Tibial nerve (tissue), 4 donors: Measurements from ENCODE around the gene XRCC4. TPM values are rescaled to one million over a fixed set of nuclear protein-coding genes. Genes with fewer than 3 reads are reported as not detected.

Experiments
- DNase-seq, 2 donors: peaks; one replicate each; pipeline ENCODE4 v3.0.0-alpha.2; 2019; ENCODE audit warnings: low spot score in 2 of 2
- H3K27ac ChIP-seq, 4 donors: fragments of 200-600 bp; sonication (generic) in 3 of 4; one replicate each; pipeline ENCODE4 v1.5.1; 2017 to 2019; ENCODE audit warnings: mild to moderate bottlenecking in 1 of 4
- H3K27me3 ChIP-seq, 2 donors: fragments of 200-600 bp; sonication (generic) in 1 of 2; one replicate each; pipeline versions ENCODE4 v1.5.1 to v1.6.0; 2017 to 2019
- H3K36me3 ChIP-seq, 3 donors: fragments of 200-600 bp; sonication (generic); one replicate each; pipeline ENCODE4 v1.5.1; 2018 to 2019
- H3K4me1 ChIP-seq, 4 donors: fragments of 200-600 bp; sonication (generic) in 3 of 4; one replicate each; pipeline ENCODE4 v1.5.1; 2017 to 2019
- H3K4me3 ChIP-seq, 4 donors: fragments of 200-600 bp; sonication (generic) in 3 of 4; one replicate each; pipeline ENCODE4 v1.5.1; 2017 to 2019; ENCODE audit warnings: mild to moderate bottlenecking in 1 of 4, moderate library complexity in 1 of 4
- H3K9me3 ChIP-seq, 4 donors: fragments of 200-600 bp; sonication (generic) in 3 of 4; one replicate each; pipeline ENCODE4 v1.5.1; 2017 to 2019
- EP300 ChIP-seq, 2 donors: sonication (generic); formaldehyde crosslinking; IDR thresholded peaks; one replicate each; pipeline ENCODE4 v1.6.1; 2017; ENCODE audit warnings: antibody characterized with exemption in 2 of 2, mild to moderate bottlenecking in 1 of 2
- POLR2A ChIP-seq, 2 donors: fragments of 450-650 bp; IDR thresholded peaks; one replicate each; pipeline ENCODE4 v1.6.1; 2017; ENCODE audit warnings: antibody characterized with exemption in 2 of 2, mild to moderate bottlenecking in 2 of 2, moderate library complexity in 2 of 2
- WGBS, 2 donors: methylation state at CpG; one replicate each; pipeline ENCODE4 v1.1.5; 2018; 5-methylcytosine and 5-hydroxymethylcytosine counted together
- total RNA-seq, 4 donors: library from RNA; depleted of rRNA; stranded (reverse); fragments of >200 nt; gene quantifications; one replicate each; pipeline ENCODE4 v1.1.0, GENCODE V29; 2016
- TF ChIP-seq, protein P1 (sequence below), 5 experiments: fragments of 200-600 bp in 3 of 5; fragments of 450-650 bp in 2 of 5; sonication (generic) in 3 of 5; IDR thresholded peaks; one replicate each; pipeline ENCODE4 v1.5.1; 2016 to 2019; ENCODE audit warnings: antibody characterized with exemption in 5 of 5, mild to moderate bottlenecking in 3 of 5, moderate library complexity in 2 of 5

The XRCC4 gene
- total RNA-seq, 4 donors from 2014 or later: 3.1 to 11.7 (median 8.2) TPM

DNA sequence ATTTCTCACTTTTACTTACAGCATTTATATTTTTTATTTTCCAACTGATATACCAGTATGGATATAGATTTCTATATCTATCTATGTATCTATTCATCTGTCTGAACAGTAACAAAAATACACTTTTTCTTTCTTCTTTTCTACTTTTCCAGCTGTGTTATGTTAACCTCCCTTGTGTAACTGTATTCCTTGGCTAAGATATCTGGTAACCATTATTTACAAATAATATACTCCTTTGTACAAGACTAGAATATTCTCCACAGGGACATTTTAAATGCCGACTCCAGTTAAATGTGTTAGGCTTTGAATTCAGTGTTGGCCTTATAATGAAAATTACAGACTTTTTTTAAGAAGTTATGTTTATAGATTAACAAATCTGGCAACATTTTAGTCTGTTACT lies 168.7 kb downstream of the XRCC4 start:
- no peak for TF ChIP-seq POLR2A (IDR thresholded peaks at IDR 0.05)
- TF ChIP-seq, protein P1, sequence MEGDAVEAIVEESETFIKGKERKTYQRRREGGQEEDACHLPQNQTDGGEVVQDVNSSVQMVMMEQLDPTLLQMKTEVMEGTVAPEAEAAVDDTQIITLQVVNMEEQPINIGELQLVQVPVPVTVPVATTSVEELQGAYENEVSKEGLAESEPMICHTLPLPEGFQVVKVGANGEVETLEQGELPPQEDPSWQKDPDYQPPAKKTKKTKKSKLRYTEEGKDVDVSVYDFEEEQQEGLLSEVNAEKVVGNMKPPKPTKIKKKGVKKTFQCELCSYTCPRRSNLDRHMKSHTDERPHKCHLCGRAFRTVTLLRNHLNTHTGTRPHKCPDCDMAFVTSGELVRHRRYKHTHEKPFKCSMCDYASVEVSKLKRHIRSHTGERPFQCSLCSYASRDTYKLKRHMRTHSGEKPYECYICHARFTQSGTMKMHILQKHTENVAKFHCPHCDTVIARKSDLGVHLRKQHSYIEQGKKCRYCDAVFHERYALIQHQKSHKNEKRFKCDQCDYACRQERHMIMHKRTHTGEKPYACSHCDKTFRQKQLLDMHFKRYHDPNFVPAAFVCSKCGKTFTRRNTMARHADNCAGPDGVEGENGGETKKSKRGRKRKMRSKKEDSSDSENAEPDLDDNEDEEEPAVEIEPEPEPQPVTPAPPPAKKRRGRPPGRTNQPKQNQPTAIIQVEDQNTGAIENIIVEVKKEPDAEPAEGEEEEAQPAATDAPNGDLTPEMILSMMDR (IDR thresholded peaks at IDR 0.05): no peak
- TF ChIP-seq EP300 (IDR thresholded peaks at IDR 0.05): no peak
- Histone ChIP-seq H3K9me3 (no peaks in the 10 kb centered on the region), H3K4me1 (no peaks in the 10 kb centered on the region), H3K27me3 (no peaks in the 10 kb centered on the region), H3K27ac (no peak overlapping the region), H3K36me3 (no peaks in the 10 kb centered on the region), H3K4me3 (no peak overlapping the region)
- WGBS, 2 donors: 26 to 28% methylated on average over 1 of the region's 1 CpG
- no peak for DNase-seq

- WGBS, 2 donors: 85 to 89% methylated on average over 4 of the region's 4 CpGs
- H3K9me3 ChIP-seq: no peaks in the 10 kb centered on the region
- no peaks in the 10 kb centered on the region for H3K27me3 ChIP-seq
- TF ChIP-seq EP300 (IDR thresholded peaks at IDR 0.05) (no peak), POLR2A (IDR thresholded peaks at IDR 0.05) (no peak)
- TF ChIP-seq, protein P1 (IDR thresholded peaks at IDR 0.05): no peak
- no peak overlapping the region for H3K27ac ChIP-seq
- no peak for DNase-seq
- no peak overlapping the region for H3K4me3 ChIP-seq
- H3K4me1 ChIP-seq: no peaks in the 10 kb centered on the region
- H3K36me3 ChIP-seq: no peaks in the 10 kb centered on the region
Measured at GRCh38 chr5:83249156-83249555, 171.8 kb downstream of the XRCC4 start.

- Histone ChIP-seq H3K4me1 (no peaks in the 10 kb centered on the region), H3K27me3 (no peaks in the 10 kb centered on the region), H3K36me3 (no peaks in the 10 kb centered on the region), H3K27ac (no peak overlapping the region), H3K4me3 (no peak overlapping the region), H3K9me3 (no peaks in the 10 kb centered on the region)
- WGBS, 2 donors: 32 to 94% methylated on average over 1 of the region's 1 CpG
- no peak for DNase-seq
- TF ChIP-seq EP300 (IDR thresholded peaks at IDR 0.05) (no peak), POLR2A (IDR thresholded peaks at IDR 0.05) (no peak)
- TF ChIP-seq, protein P1 (IDR thresholded peaks at IDR 0.05): no peak
Measured at GRCh38 chr5:83251849-83252248, 174.5 kb downstream of the XRCC4 start.

DNA sequence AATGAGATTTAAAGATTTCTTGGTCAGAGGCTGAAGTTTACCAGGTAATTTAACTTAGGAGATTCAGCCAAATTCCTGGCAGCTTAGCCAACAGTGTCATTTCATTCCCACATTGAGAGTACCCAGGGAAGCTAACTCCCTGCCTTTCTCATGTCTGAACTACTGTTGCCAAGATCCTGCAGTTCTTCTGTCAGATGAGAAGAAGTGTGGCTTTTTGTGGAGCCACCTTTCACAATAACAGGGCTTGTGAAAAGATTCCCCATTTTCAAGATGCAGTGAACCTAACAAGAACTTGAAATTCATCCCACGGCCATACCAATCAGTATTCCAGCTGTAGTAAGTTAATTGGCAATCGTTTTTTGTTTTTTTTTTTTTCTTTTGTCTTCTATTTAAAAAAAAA lies 176.4 kb downstream of the XRCC4 start:
- no peak for DNase-seq
- Histone ChIP-seq H3K4me1 (no peaks in the 10 kb centered on the region), H3K4me3 (no peak overlapping the region), H3K27ac (no peak overlapping the region), H3K36me3 (no peaks in the 10 kb centered on the region), H3K9me3 (no peaks in the 10 kb centered on the region), H3K27me3 (no peaks in the 10 kb centered on the region)
- WGBS, 2 donors: 81% methylated on average over 2 of the region's 2 CpGs
- no peak for TF ChIP-seq POLR2A (IDR thresholded peaks at IDR 0.05)
- no peak for TF ChIP-seq EP300 (IDR thresholded peaks at IDR 0.05)
- TF ChIP-seq, protein P1 (IDR thresholded peaks at IDR 0.05): no peak

DNA sequence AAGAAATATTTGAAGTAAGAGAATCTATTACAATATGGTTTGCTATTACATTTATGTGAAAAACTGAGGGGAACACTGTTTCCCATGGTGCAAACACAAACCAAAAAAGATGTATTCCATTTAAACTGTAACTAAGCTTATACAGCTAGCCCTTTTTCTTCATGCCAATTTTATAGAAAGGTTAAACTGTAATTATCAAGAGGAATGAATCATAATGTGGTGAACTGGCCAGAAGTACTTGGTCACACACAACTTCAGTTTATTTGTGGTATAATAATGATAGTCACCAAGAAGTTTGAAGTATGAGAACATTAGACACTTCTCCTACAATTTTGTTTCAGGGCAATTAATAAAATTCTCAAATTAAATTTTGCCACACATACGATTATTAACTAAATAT lies 177.9 kb downstream of the XRCC4 start:
- H3K27me3 ChIP-seq: no peaks in the 10 kb centered on the region
- WGBS, 2 donors: 75 to 82% methylated on average over 1 of the region's 1 CpG
- H3K27ac ChIP-seq: no peak overlapping the region
- H3K4me3 ChIP-seq: no peak overlapping the region
- TF ChIP-seq EP300 (IDR thresholded peaks at IDR 0.05) (no peak), POLR2A (IDR thresholded peaks at IDR 0.05) (no peak)
- TF ChIP-seq, protein P1 (IDR thresholded peaks at IDR 0.05): no peak
- DNase-seq: no peak
- H3K36me3 ChIP-seq: no peaks in the 10 kb centered on the region
- no peaks in the 10 kb centered on the region for H3K9me3 ChIP-seq
- no peaks in the 10 kb centered on the region for H3K4me1 ChIP-seq
